C1 segment of cervical spinal cord (tissue), 14 donors: Measurements from ENCODE around the gene ZNF280C.
"Not testable (repeated sequence)": the region's sequence is repeated elsewhere in the genome, so short reads cannot be mapped to it uniquely, and the experiment has no call there.

ENCODE experiments used
- DNase-seq, 14 donors: peaks; one replicate each; lab custom pipeline; 2025; lab: John Stamatoyannopoulos, UW

ZNF280C gene

DNA sequence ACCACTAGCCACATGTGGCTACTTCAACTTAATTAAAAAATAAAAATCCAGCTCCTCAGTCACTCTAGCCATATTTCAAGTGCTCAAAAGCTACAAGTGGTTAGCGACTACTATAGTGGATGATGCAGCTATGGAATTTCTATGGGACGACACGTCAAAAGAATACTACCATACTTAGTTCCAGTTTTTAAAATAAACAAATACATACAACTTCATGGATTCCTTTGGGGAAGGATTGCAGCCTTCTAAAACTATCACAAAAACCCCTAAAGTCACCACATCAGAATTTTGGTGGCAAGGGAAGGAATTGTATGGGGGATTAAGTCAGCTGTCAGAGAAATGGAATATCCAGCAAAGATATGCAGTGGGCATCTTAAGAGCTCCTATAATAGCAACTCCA is 6.5 kb downstream of the ZNF280C start:
- DNase-seq = no peak

DNA sequence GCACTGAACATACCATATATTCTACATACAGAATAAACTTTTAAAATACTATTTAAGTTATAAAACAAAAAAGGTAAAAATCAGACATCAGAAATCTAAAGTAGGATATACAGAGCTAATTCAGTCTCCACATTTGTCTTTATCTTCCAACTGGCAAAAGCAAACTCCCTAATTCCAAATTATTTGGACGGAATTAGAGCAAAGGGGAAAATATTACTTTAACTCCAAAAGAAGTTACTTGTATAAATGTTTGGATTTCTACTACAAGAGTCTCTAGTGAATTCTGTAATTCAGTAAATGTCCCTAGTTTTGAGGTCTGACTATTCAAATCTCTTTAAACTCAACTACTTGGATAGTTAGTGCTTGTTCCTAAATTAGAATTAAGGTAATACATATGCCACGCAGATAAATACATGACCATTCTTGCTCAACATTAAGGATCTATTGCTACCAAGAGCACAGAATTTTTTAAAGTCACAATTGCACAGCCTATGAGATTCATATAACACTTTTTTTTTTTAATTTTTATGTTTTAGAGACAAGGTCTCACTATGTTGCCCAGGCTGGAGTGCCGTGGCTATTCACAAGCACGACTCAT is 7.3 kb downstream of the ZNF280C start:
- DNase-seq = no peak

DNA sequence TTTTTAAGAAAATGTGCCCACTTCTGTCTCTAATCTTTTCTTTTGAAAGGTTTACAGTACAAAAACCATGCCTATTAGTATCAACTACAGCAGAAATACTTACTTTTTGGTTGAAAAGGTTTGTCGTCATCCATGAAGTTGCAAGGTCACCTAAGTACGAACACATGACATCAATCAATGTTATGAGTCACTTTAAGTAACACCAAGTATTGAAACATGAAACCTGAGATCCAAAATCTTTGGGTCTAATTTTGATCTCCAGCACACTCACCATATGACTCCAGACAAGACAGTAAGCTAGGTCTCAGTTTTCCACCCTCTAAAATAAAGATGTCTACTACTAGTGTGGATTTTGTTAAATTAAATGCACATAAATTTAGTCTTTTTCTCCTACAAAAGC is 8.4 kb downstream of the ZNF280C start:
- DNase-seq = no peak

DNA sequence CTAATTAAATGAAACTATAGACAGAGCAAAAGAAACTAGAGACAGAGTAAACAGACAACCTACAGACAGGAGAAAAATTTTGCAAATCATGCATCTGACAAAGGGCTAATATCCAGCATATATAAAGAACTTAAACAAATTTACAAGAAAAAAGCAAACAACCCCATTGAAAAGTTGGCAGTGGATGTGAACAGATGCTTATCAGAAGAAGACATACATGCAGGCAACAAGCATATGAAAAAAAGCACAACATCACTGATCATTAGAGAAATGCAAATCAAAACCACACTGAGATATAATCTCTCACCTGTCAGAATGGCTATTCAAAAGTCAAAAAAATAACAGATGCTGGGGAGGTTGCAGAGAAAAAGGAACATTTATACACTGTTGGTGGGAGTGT is 14.8 kb downstream of the ZNF280C start:
- DNase-seq = no peak

DNA sequence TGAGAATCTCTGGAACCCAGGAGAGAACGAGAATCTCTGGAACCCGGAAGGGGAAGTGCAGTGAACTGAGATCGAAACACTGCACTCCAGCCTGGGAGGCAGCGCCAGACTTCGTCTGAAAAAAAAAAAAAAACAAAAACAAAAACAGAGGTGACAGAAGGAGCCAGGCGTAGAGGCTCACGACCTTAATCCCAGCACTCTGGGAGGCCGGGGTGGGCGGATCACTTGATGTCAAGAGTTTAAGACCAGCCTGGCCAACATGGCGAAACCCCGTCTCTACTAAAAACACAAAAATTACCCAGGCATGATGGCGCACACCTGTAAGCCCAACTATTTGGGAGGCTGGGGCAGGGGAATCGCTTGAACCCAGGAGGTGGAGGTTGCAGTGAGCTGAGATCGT is 17.0 kb downstream of the ZNF280C start:
- DNase-seq = no peak

DNA sequence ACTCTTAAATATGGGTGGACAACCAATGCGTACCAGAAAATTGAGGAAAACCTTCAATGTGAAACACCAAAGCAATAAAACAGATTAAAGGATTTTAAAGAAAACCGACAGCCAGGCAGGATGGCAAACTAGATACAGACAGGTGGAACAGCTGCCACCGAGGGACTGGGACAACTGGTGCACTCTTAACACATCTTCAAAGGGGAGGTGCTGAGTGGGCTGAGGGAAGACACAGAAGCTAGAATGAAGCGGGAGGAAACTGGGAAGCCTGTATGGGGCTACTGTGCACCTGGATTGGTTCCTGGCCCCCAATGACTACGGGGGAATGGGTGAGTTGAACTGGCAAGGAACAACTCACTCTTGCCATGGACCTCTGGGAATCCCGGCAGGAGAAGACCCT is 20.7 kb downstream of the ZNF280C start:
- no peak for DNase-seq

DNA sequence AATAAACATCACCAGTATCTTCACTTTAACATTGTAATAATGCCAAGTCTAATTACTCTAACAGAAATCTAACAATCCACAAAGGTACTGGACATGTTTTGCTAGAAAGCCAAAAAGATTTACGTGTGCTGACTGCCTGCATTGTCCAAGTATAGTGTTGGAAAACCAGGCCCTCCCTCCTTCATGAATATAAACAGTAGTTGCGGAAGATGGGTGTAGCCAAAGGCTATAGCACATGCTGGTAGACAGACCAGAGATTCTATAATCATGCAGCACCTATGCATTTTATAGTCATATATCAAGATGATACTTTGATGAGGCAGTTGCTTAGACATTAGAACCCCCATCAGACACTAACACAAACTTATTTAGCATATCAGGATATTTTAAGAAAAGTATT is 22.6 kb downstream of the ZNF280C start:
- DNase-seq = no peak

DNA sequence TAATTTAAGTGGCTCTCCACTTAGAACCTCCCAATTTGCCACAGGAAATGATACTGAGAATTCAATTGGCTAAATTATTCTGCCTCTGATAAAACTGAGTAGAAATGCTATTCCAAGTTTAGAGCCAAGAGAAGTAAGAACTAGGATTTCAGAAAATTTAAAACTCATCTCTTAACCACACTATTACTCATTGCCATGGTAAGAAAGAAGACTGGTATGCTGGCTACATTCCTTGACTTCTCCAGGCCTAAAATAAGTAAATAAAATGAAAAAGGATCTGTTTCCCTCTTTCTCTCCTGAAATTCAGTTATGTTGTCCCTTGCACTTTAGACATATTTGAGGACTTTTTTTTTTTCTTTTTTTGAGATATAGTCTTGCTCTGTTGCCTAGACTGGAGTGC is 23.3 kb downstream of the ZNF280C start:
- DNase-seq = no peak

DNA sequence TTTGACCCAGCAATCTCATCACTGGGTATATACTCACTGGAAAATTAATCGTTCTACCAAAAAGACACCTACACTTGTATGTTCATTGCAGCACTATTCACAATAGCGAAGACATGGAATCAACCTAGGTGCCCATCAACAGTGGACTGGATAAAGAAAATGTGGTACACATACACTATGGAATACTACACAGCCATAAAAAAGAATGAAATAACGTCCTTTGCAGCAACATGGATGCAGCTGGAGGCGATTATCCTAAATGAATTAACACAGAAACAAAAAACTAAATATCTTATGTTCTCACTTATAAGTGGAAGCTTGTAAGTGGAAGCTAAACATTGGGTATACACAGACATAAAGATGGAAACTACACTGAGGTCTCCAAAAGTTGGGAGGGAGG is 37.5 kb downstream of the ZNF280C start:
- not testable (repeated sequence) for DNase-seq

DNA sequence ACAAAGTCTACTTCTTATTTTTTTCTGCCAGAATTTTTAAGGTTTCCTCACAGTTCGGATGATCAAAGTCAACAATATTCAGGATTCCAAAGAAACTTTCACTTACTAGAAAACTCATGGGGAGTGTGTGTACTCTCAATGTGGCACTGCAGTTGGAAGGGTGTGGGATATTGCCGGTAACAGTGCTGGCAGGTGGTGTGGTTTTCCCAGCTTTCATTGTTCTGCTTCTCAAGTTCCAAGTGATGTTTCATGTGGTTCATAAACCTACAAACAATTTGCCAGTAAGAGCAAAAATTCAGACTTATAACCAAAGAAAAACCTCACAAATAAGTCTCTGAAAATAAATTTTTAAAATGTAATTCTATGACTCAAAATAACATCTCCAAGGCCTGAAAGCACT is 39.8 kb downstream of the ZNF280C start:
- peak in 1 of 14 donors; percentile 2 for DNase-seq

DNA sequence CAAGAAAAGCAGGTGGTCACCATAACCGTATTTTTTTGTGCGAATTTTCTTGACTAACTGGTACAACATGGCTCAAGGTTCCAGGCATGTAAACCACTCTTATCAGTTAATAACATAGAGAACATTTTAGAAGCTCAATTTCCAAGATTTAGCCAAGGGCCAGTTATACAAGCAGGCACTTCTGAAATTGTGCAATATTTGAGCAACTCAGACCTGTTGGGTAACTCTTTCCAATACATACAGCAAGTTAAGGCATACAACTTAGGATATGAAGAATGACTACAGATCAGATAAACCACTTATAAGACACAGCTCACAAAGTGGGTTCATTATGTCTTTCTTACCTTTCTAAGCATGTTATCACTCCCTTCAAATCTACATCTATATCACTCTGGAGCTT is 43.9 kb downstream of the ZNF280C start:
- no peak for DNase-seq

DNA sequence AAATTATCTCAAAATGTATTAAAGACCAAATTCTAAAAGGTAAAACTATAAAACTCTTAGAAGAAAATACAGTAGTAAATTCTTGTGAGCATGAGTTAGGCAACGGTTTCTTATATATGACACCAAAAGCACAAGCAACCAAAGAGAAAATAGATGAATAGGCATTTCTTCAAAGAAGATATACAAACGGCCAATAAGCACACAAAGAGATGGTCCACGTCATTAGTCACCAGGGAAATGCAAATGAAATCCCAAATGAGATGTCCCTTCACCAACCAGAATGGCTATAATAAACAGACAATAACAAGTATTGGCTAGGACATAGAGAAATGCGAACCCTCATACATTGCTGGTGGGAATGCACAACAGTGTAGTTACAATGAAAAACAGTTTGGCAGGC is 52.4 kb downstream of the ZNF280C start:
- no peak for DNase-seq

DNA sequence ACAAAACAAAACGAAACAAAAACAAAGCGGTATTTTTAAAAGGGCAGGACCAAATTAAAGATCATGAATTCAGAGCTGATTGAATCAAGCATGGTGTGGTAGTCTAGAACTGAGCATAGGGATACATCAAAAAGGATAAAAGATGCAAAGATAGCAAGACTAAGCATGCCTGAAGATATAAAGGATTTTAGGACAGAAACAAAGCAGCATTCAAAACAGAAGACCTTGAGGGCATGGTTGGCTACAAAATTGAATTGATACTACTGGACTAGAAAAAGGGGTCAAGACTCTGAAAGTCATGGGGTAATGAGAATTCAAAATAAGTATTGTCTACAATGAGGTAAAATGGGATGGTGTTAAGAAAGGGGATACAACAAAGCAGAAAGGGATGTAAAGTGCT is 55.3 kb downstream of the ZNF280C start:
- no peak for DNase-seq

DNA sequence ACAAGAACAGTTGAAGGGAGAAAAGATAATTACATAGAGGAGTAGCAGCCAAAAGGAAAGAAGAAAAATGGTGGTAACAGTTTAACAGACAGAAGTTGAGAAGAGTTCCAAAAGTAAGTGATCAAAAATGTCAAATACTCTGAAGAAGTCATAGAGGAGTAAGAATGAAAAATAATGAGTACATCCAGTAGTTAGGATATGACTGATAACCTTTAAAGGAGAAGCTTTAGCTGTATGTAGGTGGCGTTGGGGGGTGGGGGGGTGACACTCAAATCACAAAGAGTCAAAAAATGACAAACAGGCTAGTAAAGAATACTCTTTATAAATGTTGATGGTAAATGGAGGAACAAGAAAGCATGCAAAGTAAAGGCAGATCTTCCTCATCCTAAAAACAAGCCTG is 56.3 kb downstream of the ZNF280C start:
- no peak for DNase-seq

DNA sequence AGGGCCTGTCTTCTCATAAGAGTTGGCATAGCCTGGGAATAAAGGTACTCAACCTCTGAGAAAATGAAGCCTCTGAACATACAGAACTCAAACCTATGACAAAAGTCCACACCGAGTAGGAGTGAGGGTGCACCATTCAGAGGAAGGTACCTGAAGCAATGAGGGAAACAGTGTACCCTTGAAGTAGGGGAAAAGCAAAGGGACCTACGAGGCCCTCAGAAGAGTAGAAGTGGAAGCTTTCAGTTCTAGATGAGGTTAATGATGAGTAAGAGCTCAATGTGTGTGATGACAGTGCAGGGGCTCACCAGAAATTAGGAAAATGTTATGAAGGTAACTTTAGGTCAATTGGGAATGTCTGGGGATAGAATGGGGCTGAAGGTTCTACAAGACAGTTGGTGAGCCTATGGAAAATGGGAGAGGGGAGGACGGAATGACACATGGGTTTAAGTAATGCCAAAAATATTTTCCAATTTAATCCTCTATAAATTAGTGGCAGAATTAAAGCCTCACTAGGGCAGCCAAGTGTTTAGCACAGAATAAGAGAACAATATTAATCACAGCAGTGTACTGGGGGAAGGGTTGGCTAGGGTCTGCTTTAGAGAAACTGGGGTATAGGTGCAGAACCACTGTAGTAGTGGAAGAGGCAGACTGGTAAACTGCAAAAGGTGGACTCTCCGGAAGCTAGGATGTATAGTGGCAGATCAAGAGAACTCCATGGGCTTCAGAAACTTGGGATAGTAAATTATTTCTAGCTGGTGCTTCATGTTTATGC is 57.1 kb downstream of the ZNF280C start:
- DNase-seq = no peak

DNA sequence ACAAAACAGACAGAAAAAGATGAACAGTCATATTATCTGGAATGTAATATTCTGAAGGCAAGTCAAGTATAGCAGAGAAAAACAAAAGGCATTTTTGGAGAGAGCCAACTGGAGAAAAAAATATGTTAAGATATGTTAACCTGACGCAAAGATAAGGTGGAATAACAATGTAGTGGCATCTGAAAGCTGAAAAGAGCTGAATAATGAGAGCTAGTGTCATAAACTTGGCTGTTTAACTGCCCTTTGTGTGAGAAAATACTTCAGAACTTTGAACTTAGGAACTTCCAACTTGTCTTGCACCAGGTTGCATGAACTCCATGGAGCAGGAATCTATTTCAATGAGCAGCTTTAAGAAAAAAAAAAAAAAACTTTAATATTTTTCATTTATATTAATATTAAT is 64.1 kb downstream of the ZNF280C start:
- DNase-seq = no peak

DNA sequence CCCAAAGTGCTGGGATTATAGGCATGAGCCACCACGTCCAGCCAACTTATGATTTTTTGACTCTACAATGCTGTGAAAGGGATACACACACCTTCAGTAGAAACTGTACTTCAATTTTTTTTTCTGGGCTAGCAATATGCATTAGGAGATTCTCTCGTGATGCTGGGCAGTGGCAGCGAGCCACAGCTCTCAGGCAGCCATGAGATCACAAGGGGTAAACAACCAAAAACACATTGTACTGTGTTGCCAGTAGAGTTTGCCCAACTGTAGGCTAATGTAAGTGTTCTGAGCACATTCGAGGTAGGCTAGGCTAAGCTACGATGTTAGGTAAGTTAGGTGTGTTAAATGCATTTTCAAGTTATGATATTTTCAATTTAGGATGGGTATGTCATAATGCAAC is 71.2 kb downstream of the ZNF280C start:
- no peak for DNase-seq

DNA sequence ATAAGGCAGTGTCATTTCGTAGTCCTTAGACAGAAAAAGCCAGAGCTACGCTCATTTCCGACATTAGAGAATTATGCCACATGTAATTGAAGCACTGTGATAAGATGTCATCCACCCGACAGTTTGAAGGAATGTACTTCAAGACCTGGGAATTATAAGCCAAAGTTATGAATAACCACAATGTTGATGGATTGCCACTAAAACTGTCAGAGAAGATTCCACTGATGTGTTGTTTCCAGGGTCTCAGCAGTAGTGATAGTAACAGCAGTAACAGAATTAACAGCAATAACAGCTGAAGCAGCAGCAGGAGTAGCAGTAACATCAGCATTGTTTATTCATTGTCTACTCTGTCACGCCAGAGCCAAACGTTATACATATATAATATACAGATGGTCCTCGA is 72.2 kb downstream of the ZNF280C start:
- DNase-seq = no peak

DNA sequence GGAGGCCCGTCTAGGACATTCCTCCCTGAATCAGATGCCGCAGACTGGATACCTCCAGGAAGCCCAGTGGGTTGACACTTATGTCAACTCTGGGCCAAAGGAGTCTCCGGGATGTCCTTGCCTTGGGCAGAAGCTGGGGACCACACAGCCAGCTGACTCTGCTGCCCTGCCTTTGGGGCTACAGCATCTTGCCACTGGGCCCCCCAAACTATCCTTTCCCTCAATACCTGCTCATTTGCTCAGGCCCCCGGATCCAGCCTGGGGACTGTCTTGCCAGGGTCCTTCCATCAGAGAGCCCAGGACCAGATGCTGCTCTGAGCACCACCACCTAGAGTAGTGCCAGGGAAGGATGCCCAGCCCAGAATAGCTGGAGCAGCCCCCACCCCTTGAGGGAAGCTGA is 77.9 kb downstream of the ZNF280C start:
- DNase-seq = no peak

DNA sequence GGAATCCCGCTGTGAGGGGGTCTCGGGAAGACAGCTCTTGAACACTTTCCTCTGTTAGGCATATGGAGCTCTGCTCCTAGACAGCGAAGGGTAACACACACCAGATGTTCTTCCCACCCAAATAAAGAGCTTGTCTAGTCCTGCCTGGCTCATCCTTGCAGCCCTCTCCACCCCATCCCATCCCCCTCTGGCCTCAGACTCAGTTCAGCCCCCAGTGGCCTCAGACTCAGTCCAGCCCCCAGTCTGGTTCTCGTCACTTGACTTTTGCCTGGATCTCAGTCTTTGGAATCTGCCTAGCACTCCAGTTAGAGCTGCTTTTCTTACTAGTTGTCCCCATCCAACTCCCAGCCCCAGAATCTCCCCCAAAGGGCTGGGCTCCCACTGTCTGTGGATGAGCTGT is 82.0 kb downstream of the ZNF280C start:
- DNase-seq = no peak

DNA sequence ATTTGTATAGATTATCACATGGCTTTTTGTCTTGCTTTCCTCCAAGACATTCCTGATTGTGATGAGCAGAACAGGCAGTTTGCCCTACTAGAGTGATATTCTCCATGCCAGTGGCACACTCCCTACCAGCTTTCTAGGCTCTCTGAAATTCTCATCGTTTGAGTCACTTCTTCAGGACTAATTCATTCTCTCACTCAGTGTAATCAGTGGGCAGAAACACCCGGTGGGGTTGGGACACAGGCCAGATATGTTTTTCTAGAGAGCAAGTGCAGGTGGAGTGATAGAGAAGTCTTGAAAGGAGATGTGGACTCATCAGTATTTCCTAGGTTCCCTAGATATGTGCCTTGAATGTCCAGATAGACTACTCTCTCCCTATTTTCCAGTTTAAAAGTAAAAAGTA is 83.8 kb downstream of the ZNF280C start:
- DNase-seq = no peak

DNA sequence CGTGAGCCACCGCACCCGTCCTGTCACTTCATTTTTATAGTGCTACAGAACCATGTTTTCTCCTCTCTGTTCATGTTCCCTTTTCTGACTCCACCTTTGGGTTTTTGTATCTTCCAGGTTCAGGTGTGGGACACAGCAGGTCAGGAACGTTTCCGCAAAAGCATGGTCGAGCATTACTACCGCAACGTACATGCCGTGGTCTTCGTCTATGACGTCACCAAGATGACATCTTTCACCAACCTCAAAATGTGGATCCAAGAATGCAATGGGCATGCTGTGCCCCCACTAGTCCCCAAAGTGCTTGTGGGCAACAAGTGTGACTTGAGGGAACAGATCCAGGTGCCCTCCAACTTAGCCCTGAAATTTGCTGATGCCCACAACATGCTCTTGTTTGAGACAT is 84.5 kb downstream of the ZNF280C start:
- no peak for DNase-seq

DNA sequence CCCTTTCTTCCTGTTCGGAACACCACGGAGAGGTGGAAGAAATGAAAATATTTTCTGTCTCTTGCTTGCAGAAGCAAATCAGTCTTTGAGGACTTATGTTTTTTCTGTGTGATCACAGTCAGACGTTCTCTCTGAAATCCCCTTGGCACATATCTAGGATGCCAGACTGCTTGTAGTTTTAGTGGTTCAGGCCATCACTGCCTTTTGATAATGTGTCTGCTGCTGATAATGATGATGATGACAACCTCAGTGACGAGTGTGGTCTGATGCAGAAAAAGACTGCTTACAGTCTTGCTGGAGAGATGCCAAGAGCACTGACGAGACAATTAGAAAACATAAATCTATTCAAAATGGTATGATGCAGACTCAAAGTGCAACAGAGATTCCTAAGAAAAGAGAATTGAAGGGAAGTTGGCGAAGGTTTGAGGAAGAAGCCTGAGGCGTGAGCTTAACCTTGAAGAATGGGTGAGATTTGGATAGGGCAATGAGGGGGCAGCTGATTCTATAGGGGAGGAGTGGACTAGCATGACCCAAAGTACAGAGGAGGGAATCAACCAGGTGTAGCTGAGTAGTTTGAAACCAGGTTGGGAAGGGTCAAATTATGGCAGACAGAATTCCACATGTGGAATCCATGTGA is 89.0 kb downstream of the ZNF280C start:
- peak in 1 of 14 donors; percentile 29 for DNase-seq
